ENCODE results near the gene TRAPPC6A. TPM values are rescaled to one million over a fixed set of nuclear protein-coding genes. Genes with fewer than 3 reads are reported as not detected.

TRAPPC6A gene
- total and polyA plus RNA-seq, 2 donors (not counting 1 experiment from before 2014, with no cell fraction given): 40.3 to 79.0 TPM

DNA sequence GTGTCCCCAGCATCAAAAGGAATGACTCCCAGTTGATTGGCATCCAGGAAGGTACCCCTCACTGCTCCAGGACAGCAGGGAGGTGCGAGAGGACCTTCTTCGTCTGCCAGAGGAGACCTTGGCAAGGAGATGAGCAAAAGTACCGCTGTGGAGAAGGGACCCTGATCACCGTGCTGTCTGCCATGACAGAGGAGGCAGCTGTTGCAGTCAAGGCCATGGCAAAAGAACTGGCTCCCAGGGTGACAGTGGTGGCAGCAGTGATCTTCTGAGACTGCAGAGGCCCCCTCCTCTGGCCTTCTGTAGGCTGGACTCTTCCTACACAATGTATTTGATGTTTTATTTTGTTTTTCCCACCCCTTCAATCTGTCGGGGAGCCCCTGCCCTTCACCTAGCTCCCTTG, 49.2 kb downstream of the TRAPPC6A start:
- no peak for ATAC-seq (ENCODE audit: low read depth)
- peaks cover 13 to 17% of the 10 kb centered on the region in 2 donors for H3K4me1 ChIP-seq (ENCODE audit: control insufficient read depth in 2 of 2, insufficient read depth in 2 of 2, low read length in 2 of 2)
- no peak overlapping the region for H3K9ac ChIP-seq (ENCODE audit: low read length)
- no peak for DNase-seq
- ChIA-PET POLR2A (no interaction called here), CTCF (no interaction called here)
- H4K20me1 ChIP-seq (ENCODE audit: control insufficient read depth, insufficient read depth, low read length, poor library complexity, severe bottlenecking): peaks cover 59% of the 10 kb centered on the region
- H3K36me3 ChIP-seq (replicated peaks in 1 of 2; ENCODE audit: control extremely low read depth in 1 of 2, control insufficient read depth in 1 of 2, extremely low read depth in 1 of 2, insufficient read depth in 2 of 2, low read length in 1 of 2): no peaks in the 10 kb centered on the region
- TF ChIP-seq, protein P1, sequence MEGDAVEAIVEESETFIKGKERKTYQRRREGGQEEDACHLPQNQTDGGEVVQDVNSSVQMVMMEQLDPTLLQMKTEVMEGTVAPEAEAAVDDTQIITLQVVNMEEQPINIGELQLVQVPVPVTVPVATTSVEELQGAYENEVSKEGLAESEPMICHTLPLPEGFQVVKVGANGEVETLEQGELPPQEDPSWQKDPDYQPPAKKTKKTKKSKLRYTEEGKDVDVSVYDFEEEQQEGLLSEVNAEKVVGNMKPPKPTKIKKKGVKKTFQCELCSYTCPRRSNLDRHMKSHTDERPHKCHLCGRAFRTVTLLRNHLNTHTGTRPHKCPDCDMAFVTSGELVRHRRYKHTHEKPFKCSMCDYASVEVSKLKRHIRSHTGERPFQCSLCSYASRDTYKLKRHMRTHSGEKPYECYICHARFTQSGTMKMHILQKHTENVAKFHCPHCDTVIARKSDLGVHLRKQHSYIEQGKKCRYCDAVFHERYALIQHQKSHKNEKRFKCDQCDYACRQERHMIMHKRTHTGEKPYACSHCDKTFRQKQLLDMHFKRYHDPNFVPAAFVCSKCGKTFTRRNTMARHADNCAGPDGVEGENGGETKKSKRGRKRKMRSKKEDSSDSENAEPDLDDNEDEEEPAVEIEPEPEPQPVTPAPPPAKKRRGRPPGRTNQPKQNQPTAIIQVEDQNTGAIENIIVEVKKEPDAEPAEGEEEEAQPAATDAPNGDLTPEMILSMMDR (IDR thresholded peaks at IDR 0.05): no peak
- no peak for TF ChIP-seq EZH2 (IDR thresholded peaks at IDR 0.05; ENCODE audit: borderline replicate concordance, insufficient read depth, low read depth, low read length, poor library complexity, severe bottlenecking)
- no peak overlapping the region for H3K27ac ChIP-seq (ENCODE audit: low read length in 2 of 2)
- no peaks in the 10 kb centered on the region for H3K27me3 ChIP-seq (replicated peaks in 1 of 4; ENCODE audit: control extremely low read depth in 1 of 4, control insufficient read depth in 3 of 4, insufficient read depth in 4 of 4, low read length in 3 of 4)
- H3K9me3 ChIP-seq (ENCODE audit: control extremely low read depth in 1 of 3, control insufficient read depth in 2 of 3, insufficient read depth in 1 of 3, low read length in 2 of 3): no peaks in the 10 kb centered on the region
- WGBS (ENCODE audit: insufficient coverage): 90% methylated on average over 4 of the region's 5 CpGs
- Mint-ChIP-seq H3K4me1 (peaks cover 33% of the 10 kb centered on the region), H3K27ac (no peak overlapping the region), H3K27me3 (no peaks in the 10 kb centered on the region), H3K9me3 (ENCODE audit: insufficient read depth) (no peaks in the 10 kb centered on the region), H3K4me3 (no peak overlapping the region)
- H2AFZ ChIP-seq (ENCODE audit: insufficient read depth, low read depth, low read length, poor library complexity, severe bottlenecking): no peak overlapping the region
- peaks cover 88% of the 10 kb centered on the region for H3K79me2 ChIP-seq (ENCODE audit: control insufficient read depth, insufficient read depth, low read length)
- intact Hi-C loops (cut with micrococcal nuclease): loop anchor here (5.0 kb wide), 1 partner anchor 37 kb away; the partner anchor contains the start of gene PPP1R37
- H3K4me2 ChIP-seq (replicated peaks; ENCODE audit: low read depth, low read length, poor library complexity, severe bottlenecking): no peak overlapping the region
- no peak overlapping the region for H3K4me3 ChIP-seq (ENCODE audit: control extremely low read depth in 1 of 5, extremely low read depth in 1 of 5, insufficient read depth in 1 of 5, low read depth in 2 of 5, low read length in 4 of 5)

DNA sequence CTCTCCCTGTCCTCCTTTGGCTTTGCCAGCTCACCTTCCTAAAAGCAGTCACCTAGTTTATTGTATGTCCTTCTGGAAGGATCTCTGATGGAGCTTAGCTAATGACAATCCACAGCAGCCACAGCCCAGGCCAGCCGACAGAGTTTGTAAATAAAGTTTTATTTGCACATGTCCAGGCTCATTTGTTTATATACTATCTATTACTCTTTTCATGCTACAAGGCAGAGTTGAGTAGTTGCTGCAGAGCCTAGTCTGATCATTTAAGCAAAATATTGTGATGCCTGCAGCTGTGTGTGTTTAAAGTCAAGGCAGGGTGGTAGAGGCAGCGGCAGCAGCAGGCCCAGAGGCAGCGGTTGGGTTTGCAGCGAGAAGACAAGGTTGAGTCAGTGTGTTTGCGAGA, 49.9 kb downstream of the TRAPPC6A start:
- Mint-ChIP-seq H3K4me3 (no peak overlapping the region), H3K27ac (no peak overlapping the region), H3K4me1 (peaks cover 33% of the 10 kb centered on the region), H3K27me3 (no peaks in the 10 kb centered on the region), H3K9me3 (ENCODE audit: insufficient read depth) (no peaks in the 10 kb centered on the region)
- ATAC-seq (ENCODE audit: low read depth): no peak
- peaks cover 61% of the 10 kb centered on the region for H4K20me1 ChIP-seq (ENCODE audit: control insufficient read depth, insufficient read depth, low read length, poor library complexity, severe bottlenecking)
- ChIA-PET POLR2A (interaction anchor here (0.7 kb wide), 1 partner anchor 231 kb away, joined by 4 read pairs; no protein-coding TSS in a partner anchor), CTCF (interaction anchor here (0.6 kb wide), 1 partner anchor 315 kb away, joined by 7 read pairs; no protein-coding TSS in a partner anchor)
- no peak overlapping the region for H3K4me3 ChIP-seq (ENCODE audit: control extremely low read depth in 1 of 5, extremely low read depth in 1 of 5, insufficient read depth in 1 of 5, low read depth in 2 of 5, low read length in 4 of 5)
- no peak overlapping the region for H2AFZ ChIP-seq (ENCODE audit: insufficient read depth, low read depth, low read length, poor library complexity, severe bottlenecking)
- H3K27me3 ChIP-seq (replicated peaks in 1 of 4; ENCODE audit: control extremely low read depth in 1 of 4, control insufficient read depth in 3 of 4, insufficient read depth in 4 of 4, low read length in 3 of 4): no peaks in the 10 kb centered on the region
- no peak overlapping the region for H3K9ac ChIP-seq (ENCODE audit: low read length)
- H3K36me3 ChIP-seq (replicated peaks in 1 of 2; ENCODE audit: control extremely low read depth in 1 of 2, control insufficient read depth in 1 of 2, extremely low read depth in 1 of 2, insufficient read depth in 2 of 2, low read length in 1 of 2): no peaks in the 10 kb centered on the region
- TF ChIP-seq, protein P1 (IDR thresholded peaks at IDR 0.05): no peak
- TF ChIP-seq EZH2 (IDR thresholded peaks at IDR 0.05; ENCODE audit: borderline replicate concordance, insufficient read depth, low read depth, low read length, poor library complexity, severe bottlenecking): no peak
- peaks cover 89% of the 10 kb centered on the region for H3K79me2 ChIP-seq (ENCODE audit: control insufficient read depth, insufficient read depth, low read length)
- no peak overlapping the region for H3K4me2 ChIP-seq (replicated peaks; ENCODE audit: low read depth, low read length, poor library complexity, severe bottlenecking)
- no peak overlapping the region for H3K27ac ChIP-seq (ENCODE audit: low read length in 2 of 2)
- peaks cover 9 to 11% of the 10 kb centered on the region in 2 donors for H3K4me1 ChIP-seq (ENCODE audit: control insufficient read depth in 2 of 2, insufficient read depth in 2 of 2, low read length in 2 of 2)
- 100% methylated on average over 4 of the region's 5 CpGs for WGBS (ENCODE audit: insufficient coverage)
- intact Hi-C loops (cut with micrococcal nuclease): loop anchor here (5.0 kb wide), 1 partner anchor 36 kb away; the partner anchor contains the start of gene PPP1R37
- no peaks in the 10 kb centered on the region for H3K9me3 ChIP-seq (ENCODE audit: control extremely low read depth in 1 of 3, control insufficient read depth in 2 of 3, insufficient read depth in 1 of 3, low read length in 2 of 3)
- DNase-seq: no peak
